Effector CD4-positive, alpha-beta T cell (primary cell): Measurements from ENCODE around the gene GRAP.

Experiments
- DNase-seq: peaks from one replicate; pipeline ENCODE4 v3.0.0-alpha.2; 2020

Gene GRAP

GRCh38 chr17:19001907-19002590 is 44.7 kb downstream of the GRAP start:
- no peak for DNase-seq

- DNase-seq: no peak
Measured at GRCh38 chr17:19000531-19001325, 46.0 kb downstream of the GRAP start.

GRCh38 chr17:18999911-19000310 is 46.8 kb downstream of the GRAP start:
- DNase-seq: no peak

GRCh38 chr17:18999394-18999793 is 47.4 kb downstream of the GRAP start:
- DNase-seq: no peak

GRCh38 chr17:18997650-18998196 is 49.0 kb downstream of the GRAP start:
- no peak for DNase-seq

GRCh38 chr17:18996458-18996857 is 50.3 kb downstream of the GRAP start:
- DNase-seq: no peak

GRCh38 chr17:18995220-18995619 is 51.5 kb downstream of the GRAP start:
- no peak for DNase-seq

GRCh38 chr17:18994631-18995030 is 52.1 kb downstream of the GRAP start:
- DNase-seq: no peak

- no peak for DNase-seq
Measured at GRCh38 chr17:18993905-18994526, 52.7 kb downstream of the GRAP start.

GRCh38 chr17:18992454-18993130 is 54.2 kb downstream of the GRAP start:
- no peak for DNase-seq

- no peak for DNase-seq
Measured at GRCh38 chr17:18991531-18992315, 55.0 kb downstream of the GRAP start.

GRCh38 chr17:18990331-18990730 is 56.4 kb downstream of the GRAP start:
- no peak for DNase-seq

- DNase-seq: no peak
Measured at GRCh38 chr17:18988546-18989173, 58.1 kb downstream of the GRAP start.

- DNase-seq: no peak
Measured at GRCh38 chr17:18987862-18988545, 58.8 kb downstream of the GRAP start.

GRCh38 chr17:18987230-18987610 is 59.5 kb downstream of the GRAP start:
- no peak for DNase-seq

GRCh38 chr17:18986541-18987229 is 60.1 kb downstream of the GRAP start:
- DNase-seq: no peak

GRCh38 chr17:18985475-18985874 is 61.3 kb downstream of the GRAP start:
- no peak for DNase-seq

GRCh38 chr17:18984273-18985114 is 62.3 kb downstream of the GRAP start:
- no peak for DNase-seq

GRCh38 chr17:18981642-18982424 is 64.9 kb downstream of the GRAP start:
- no peak for DNase-seq
